ELR (cell line): ENCODE measurements around the gene FAM120B.
"Not testable (repeated sequence)": the region's sequence is repeated elsewhere in the genome, so short reads cannot be mapped to it uniquely, and the experiment has no call there.

Experiments used
- DNase-seq: peaks from one replicate; pipeline ENCODE4 v3.0.0-alpha.2; 2015; ENCODE audit warnings: low read depth

Gene FAM120B, protein sequence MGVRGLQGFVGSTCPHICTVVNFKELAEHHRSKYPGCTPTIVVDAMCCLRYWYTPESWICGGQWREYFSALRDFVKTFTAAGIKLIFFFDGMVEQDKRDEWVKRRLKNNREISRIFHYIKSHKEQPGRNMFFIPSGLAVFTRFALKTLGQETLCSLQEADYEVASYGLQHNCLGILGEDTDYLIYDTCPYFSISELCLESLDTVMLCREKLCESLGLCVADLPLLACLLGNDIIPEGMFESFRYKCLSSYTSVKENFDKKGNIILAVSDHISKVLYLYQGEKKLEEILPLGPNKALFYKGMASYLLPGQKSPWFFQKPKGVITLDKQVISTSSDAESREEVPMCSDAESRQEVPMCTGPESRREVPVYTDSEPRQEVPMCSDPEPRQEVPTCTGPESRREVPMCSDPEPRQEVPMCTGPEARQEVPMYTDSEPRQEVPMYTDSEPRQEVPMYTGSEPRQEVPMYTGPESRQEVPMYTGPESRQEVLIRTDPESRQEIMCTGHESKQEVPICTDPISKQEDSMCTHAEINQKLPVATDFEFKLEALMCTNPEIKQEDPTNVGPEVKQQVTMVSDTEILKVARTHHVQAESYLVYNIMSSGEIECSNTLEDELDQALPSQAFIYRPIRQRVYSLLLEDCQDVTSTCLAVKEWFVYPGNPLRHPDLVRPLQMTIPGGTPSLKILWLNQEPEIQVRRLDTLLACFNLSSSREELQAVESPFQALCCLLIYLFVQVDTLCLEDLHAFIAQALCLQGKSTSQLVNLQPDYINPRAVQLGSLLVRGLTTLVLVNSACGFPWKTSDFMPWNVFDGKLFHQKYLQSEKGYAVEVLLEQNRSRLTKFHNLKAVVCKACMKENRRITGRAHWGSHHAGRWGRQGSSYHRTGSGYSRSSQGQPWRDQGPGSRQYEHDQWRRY

GRCh38 chr6:170306324-170307079 lies at the start of gene FAM120B:
Gene FAM120B (plus strand): TSS chr6:170306758. CDS start chr6:170317391, 10,633 bp downstream.
- peak; percentile 97 for DNase-seq

- DNase-seq: no peak
Measured at GRCh38 chr6:170257376-170257775, 49.2 kb upstream of the FAM120B start.

GRCh38 chr6:170258407-170258806 lies 48.2 kb upstream of the FAM120B start:
- no peak for DNase-seq

DNA sequence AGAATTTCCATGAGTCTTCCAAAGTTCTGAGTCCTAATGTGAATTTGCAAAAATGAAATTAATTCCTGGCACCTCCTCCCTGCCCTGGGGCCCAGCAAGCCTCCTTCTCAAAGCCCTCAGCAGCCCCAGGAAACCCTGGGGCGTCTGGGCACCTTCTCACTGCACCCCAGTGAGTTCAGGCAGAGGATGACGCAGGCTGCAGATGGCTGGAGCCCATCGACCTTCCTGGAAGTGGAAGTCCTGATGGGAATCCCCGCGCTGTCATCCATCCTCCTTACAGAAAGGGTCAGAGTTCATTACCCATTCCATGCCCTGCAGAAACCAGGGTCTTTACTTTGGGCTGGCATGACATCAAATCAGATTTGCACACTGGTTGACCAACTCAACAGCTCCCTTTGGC lies 47.3 kb upstream of the FAM120B start:
- no peak for DNase-seq

DNA sequence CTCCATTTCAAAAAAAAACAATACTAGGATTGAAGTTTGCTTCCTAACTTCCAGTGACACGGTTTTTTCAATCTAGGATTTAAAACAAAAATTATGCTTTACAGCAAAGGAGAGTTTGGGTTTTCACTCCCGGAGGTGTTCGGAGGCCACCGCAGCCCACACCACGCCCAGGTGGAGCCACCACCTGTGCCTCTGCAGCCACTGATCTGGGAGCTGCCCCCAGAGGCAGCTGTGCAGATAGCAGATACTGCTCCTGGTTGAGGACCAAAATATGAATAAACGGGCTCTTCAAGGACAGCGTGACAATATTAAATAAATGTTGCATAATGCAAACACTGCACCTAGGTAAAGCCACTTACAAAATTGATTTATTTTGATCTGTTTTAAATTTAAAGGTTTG lies 45.9 kb upstream of the FAM120B start:
- no peak for DNase-seq

DNA sequence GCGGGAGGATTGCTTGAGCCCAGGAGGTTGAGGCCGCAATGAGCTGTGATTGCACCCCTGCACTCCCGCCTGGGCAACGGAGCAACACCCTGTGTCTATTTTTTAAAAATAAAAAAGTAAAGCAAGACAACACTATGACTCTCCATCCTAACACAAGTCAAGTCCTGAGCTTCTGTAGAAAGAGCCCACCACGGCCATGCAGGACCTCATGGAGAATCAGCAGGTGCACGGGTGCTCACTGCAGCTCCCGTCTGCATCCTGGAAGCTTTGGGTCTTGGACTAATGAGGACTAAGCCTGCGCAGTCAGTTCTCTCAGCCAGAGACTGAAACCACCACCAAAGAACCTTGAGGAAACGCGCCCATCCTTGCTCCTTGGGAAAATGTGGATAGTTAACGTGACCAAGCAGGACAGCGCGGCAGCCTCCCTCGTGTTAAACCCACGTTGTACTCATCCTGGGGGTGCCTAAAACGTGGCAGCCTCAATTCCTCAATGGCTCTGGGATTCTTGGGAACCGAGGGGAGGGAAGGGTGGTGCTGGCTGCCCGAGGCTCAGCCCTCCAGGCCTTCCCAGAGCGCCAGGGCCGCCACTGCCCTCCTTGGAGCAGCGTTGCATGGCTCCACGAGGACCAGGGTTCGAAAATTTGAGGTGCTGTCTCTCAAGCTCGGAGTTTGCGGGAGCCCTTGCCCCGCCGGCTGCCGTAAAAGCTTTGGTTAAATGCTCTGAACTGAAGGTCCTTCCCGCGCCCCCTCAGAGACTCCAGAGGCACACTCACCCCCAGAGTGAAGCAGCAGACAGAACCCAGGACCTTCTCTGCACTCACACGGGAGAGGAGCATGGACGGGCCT lies 44.7 kb upstream of the FAM120B start:
- DNase-seq: no peak

- no peak for DNase-seq
Measured at GRCh38 chr6:170262489-170263088, 44.0 kb upstream of the FAM120B start.

DNA sequence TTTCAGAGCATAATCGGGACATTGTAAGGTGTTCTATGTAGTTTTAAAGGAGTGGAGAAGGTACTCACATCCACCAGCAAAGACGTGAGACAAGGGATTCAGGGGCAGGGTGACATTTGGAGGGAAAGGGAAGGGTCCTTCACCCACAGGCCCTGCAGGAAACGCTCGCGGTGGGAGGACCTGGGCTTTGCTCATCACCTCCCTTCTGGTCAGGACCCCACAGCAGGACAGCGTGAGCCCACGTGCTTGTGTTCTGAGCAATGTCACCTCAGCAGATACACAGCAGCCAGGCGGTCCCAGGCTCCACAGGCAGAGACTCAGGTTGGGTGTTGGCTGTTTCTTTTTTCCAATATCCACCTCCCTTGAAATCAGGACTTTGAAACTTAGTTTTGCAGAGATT lies 43.1 kb upstream of the FAM120B start:
- no peak for DNase-seq

DNA sequence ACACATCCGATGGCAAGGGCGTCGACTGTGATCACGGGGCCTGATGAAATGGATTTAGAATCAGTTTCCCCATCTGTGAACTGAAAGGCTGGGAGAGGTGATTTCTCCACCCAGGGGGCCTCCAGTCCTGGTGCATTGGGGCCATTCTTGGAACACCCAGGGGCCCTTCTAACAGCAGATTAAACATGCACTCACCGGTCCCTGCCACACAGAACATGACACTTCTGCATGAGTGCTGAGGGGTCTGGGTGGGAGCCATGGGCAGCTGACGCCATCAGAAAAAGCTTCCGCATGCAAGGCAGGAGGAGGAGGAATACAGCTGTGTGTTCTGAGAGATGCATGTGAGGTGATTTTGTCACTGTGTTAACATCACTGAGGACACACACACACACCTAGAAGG lies 42.5 kb upstream of the FAM120B start:
- DNase-seq: no peak

DNA sequence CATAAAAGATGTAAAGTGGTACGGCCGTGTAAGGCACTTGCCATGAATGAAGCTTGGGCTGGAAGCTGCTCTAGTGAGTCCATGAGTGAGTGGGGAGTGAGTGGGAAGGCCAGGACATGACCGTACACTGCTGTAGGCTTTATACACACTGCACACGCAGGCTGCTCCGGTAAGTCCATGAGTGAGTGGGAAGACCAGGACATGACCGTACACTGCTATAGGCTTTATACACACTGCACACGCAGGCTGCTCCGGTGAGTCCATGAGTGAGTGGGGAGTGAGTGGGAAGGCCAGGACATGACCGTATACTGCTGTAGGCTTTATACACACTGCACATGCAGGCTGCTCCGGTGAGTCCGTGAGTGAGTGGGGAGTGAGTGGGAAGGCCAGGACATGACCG lies 41.9 kb upstream of the FAM120B start:
- not testable (repeated sequence) for DNase-seq

GRCh38 chr6:170265655-170266054 lies 40.9 kb upstream of the FAM120B start:
- no peak for DNase-seq

- no peak for DNase-seq
Measured at GRCh38 chr6:170266061-170266825, 40.3 kb upstream of the FAM120B start.

DNA sequence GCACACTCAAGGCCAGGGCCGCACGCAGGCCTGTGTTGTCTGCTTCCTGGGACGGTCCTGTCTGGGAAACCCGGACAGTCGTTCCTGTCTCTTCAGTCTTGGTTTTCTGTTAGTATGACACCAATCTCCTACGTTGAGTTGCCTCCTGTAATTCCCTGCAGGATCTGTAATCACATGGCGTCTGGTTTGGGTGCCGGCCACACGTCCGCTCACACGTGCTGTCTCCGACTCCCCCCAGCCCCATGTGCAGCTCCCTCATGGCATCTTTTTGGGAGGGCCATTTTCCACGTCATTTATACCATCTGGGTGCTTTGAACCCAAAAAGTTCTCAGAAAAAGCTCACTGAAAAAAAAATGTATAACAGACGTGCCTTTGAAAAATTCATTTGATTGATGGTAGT lies 38.9 kb upstream of the FAM120B start:
- DNase-seq: no peak

DNA sequence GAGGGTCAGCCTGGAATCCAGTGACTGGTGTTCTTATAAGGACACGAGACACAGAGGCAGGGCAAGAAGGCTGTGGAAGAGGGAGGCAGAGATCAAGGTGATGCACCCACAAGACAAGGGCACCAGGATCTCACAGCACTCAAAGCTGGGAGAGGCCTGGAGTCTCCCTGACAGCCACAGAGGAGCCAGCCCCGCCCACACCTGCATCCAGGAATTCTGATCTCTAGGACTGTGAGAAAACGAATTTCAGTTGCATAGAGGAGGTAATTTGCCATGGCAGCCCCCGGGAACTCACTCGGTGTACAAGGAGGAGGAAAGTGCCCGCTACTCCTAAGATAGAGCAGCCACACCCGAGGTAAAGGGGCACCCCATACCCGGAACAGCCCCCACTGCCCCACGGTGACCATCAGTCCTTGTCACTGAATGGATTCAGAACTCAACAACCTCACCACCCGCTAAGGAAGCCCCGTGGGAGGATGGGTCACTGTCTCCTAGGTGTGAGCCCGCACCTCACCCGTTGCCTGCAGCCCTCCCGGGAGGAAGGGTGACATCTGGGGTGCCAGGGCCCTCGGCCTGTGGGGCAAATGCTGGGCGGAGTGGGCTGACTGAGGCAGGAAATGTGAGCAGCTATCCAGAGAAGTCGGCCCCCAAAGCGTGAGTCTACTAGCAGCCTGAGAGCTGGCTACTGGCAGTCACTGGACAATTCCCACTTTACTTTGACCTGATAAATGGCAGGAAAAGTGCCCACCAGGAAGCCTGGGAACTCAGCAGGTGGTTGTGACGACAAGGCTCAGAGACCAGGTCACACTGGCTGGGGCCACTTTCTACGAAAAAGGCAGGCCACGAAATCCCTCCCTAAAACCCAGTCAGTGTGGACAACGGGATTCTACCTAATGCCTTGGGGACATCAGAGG lies 38.1 kb upstream of the FAM120B start:
- no peak for DNase-seq

GRCh38 chr6:170269151-170269845 lies 37.3 kb upstream of the FAM120B start:
- no peak for DNase-seq

GRCh38 chr6:170269846-170270541 lies 36.6 kb upstream of the FAM120B start:
- no peak for DNase-seq

GRCh38 chr6:170270984-170271593 lies 35.5 kb upstream of the FAM120B start:
- no peak for DNase-seq
